Mucosa of gallbladder (tissue), 1 donor: ENCODE measurements around the gene MEIOB. TPM values are rescaled to one million over a fixed set of nuclear protein-coding genes. Genes with fewer than 3 reads are reported as not detected.
"Not testable (repeated sequence)": the region's sequence is repeated elsewhere in the genome, so short reads cannot be mapped to it uniquely, and the experiment has no call there.

ENCODE experiments used
- DNase-seq: peaks from one replicate; pipeline ENCODE4 v3.0.0-alpha.2; 2020; ENCODE audit warnings: low spot score
- total RNA-seq: library from RNA; stranded (reverse); gene quantifications from one replicate; pipeline ENCODE4 v1.2.1, GENCODE V29; 2021
- donor health status: DM: no; HTN: no; CAD: no.

Gene MEIOB, protein sequence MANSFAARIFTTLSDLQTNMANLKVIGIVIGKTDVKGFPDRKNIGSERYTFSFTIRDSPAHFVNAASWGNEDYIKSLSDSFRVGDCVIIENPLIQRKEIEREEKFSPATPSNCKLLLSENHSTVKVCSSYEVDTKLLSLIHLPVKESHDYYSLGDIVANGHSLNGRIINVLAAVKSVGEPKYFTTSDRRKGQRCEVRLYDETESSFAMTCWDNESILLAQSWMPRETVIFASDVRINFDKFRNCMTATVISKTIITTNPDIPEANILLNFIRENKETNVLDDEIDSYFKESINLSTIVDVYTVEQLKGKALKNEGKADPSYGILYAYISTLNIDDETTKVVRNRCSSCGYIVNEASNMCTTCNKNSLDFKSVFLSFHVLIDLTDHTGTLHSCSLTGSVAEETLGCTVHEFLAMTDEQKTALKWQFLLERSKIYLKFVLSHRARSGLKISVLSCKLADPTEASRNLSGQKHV
- total RNA-seq: 0.17 TPM

DNA sequence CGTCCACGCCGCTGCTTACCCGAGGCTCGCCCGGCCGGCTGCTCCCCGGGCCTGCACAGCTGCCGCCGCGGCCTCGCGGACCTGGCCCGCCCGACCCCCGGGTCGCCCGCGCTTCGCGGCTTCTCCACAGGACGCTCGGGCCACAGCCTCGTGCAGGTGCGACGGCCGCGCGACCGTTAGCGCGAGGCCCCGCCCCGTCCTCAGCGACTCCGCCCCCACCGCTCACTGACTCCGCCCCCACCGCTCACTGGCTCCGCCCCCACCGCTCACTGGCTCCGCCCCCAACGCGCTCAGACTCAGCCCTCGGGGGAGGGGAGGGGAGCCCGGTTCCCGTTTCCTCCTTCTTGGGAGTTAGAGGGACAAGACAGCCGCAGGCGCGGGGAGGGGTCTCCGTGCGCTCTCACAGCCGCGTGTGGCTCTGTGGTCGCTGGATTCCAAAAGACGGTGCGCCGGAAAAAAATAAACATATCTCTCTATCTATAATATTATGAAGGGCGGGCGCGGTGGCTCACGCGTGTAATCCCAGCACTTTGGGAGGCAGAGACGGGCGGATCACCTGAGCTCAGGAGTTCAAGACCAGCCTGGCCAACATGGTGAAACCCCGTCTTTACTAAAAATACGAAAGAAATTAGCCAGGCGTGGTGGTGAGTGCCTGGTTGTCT is at the start of gene MEIOB:
Gene MEIOB (minus strand): TSS at position 191 of the 662 bp plus-strand sequence. CDS start 3,989 bp downstream, outside the sequence.
- no peak for DNase-seq

DNA sequence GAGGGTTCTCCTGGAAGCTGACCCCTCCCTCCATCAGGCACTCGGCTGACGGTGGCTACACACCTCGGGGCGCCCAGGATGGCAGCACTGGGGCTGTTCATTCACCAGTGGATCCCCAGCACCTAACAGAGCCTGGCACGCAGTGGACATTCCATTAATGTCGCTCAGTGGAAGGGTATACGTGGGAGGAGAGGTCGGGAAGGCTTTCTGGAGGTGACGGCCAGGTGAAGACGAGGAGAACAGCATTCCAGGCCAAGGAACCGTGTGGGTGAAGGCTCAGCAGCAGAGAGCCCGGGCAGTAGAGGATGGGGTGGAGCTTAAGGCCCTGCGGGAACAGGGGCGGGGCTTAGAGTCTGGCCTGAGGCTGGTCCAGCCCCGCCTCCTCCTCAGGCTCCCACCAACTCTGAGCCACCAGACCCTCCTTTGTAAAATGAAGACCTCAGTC is 48.8 kb upstream of the MEIOB start:
- DNase-seq: no peak

DNA sequence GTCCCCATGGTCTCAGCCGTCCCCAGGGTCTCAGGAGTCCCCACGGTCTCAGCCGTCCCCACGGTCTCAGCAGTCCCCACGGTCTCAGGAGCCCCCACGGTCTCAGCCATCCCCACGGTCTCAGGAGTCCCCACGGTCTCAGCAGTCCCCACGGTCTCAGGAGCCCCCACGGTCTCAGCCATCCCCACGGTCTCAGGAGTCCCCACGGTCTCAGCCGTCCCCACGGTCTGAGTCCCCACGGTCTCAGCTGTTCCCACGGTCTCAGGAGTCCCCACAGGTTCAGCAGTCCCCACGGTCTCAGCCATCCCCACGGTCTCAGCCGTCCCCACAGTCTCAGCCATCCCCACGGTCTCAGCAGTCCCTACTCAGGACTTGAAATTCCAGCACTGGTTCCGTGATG is 48.2 kb upstream of the MEIOB start:
- not testable (repeated sequence) for DNase-seq

DNA sequence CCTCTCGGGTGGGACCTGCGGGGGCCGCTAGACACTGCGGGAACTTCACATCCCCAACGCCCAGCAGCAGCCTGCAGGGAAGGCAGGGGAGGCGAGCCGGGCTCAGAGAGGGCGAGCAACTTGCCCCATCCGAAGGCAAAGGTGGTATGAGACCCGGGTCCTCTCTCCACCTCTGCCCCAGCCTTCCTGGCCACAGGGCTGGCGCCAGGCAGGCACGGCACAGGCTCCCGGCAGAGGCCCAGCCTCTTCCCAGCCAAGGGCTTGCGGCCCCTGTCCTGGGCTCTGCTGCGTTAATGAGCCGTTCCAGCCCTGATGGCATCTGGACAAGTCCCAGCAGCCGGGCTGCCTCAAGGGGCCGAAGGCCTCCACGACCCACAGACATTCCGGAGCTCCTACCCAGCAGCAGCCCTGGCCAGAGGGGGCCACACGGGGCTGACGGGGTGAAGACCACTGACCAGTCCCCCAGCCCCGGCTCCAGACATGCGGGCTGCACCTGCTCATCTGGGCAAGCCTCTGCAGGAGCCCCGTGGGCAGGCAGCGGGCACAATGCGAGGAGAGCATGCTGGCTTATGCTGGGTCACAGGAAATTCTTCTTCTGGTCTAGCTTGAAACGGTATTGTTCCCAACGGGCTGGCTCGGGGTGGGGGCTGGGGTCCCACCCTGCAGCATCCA is 47.5 kb upstream of the MEIOB start:
- no peak for DNase-seq

DNA sequence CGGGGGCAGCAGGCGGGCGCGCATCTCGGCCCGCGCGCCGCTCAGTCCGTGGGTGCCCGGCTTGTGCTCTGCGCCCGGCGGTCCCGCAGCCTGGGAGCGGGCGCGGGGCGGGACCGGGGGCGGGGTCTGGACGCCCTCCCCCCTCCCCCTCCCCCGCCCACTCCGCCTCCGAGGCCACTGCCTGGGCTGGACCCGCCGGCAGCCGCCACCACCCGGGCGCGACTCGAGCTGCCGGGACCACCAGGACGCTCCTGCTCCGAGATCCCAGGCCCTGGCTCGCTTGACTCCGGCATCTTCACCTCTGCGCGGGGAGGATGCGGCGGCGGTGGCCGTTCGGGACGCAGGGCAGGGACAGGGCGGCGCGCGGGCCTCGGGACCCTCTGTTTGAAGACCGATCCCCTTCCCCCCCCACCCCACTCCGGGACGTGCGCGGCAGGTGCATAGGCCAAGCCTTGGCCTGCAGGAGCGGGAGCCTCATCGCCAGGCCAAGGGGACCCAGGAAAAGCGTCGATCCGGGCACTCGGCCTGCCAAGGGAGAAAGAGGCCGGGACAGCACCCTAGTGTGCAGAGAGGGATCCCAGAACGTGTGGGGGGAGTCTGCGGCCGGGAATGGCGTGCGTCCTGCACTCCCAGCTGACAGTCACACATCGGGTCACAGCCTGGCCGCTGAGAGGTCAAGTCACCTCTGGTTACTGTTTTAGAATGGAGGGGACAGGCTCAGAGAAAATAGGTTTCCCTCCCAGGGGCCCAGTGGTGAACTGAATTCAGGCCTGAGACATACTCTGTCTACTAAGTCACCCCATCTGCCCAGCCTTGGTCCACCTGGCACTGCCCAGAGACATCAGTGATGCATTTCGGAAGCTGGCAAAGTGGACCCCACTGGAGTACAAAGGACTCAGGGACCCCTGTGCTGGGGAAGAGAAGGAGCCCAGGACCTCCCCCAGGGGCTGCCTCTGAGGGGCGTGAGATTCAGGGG is 46.7 kb upstream of the MEIOB start, which contains the start of gene HS3ST6:
Gene HS3ST6 (minus strand): TSS at position 65 of the 976 bp plus-strand sequence. CDS start 92 bp downstream, outside the sequence.
- DNase-seq: no peak

DNA sequence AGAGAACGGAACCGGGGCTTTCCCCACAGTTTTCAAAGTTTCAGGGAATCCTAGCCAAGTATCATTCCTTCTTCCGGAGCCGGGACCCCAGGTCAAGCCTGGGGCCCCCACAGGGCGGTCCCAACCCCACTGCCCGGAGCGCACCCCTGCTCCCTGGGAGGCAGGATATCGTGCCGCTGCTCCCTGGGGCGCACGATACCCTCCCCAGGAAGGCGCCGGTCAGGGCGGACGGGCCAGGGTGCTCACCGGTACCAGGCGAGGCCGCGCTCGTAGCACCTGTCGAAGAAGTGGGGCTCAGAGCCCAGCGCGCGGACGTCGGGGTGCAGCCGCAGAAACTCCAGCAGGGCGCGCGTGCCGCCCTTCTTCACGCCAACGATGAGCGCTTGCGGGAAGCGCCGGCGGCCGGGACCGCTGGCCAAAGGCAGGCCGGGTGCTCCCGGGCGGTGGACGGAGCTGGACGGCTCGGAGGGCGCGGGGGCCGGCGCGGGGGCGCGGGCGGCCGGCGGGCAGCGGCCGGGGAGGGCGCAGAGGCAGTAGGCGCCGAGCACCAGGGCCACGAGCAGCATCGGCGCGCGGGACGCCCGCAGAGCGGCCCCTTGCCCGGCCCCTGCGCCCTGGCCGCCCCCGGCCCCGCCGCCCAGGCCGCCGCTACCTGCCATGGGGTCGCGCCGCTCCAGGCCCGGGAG is 45.8 kb upstream of the MEIOB start:
- DNase-seq: no peak

DNA sequence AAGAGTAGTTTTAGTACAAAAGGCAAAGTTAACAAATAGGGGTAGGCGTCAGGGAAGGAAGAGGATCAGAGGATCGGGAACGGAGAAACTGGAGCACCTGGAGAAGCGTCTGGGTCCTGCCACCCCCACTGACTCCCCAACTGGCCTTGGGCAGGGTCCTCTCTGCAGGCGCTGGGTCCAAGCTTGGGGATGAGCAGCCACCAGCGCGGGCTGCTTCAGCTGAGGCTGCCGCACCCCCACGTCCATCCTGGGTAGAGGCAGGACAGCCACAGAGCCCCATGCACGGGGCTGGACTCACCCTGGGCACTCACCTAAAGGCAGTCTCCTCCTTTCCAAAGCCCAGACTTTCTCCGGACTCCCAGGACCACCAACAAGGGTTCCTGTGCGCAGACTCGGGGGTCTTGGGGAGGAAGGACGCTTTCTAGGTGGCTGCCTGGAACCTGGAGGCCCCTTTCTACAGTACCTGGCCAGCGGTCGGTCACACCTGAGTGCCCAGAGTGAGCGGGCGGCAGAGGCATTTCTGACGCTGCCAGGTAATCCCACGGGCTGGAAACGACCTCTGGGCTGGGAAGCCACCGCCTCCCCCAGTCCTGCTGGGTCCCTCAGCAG is 45.2 kb upstream of the MEIOB start:
- no peak for DNase-seq

DNA sequence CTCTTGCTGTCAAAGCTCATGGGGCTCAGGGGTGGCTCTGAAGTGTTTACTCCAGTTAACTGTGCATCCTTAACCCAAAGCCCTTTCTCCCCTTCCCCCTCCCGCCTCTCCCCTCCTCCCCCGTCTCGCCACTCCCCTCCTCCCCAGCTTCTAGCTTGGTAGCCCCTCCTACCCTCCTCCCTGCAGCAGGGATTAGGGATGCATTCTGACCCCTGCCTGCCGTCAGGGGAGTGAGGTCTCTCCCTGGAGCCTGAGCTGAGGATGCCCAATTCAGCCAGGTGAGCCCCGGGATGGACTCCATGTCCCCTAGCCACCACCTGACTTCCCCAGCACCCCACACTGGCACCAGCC is 44.7 kb upstream of the MEIOB start:
- no peak for DNase-seq

DNA sequence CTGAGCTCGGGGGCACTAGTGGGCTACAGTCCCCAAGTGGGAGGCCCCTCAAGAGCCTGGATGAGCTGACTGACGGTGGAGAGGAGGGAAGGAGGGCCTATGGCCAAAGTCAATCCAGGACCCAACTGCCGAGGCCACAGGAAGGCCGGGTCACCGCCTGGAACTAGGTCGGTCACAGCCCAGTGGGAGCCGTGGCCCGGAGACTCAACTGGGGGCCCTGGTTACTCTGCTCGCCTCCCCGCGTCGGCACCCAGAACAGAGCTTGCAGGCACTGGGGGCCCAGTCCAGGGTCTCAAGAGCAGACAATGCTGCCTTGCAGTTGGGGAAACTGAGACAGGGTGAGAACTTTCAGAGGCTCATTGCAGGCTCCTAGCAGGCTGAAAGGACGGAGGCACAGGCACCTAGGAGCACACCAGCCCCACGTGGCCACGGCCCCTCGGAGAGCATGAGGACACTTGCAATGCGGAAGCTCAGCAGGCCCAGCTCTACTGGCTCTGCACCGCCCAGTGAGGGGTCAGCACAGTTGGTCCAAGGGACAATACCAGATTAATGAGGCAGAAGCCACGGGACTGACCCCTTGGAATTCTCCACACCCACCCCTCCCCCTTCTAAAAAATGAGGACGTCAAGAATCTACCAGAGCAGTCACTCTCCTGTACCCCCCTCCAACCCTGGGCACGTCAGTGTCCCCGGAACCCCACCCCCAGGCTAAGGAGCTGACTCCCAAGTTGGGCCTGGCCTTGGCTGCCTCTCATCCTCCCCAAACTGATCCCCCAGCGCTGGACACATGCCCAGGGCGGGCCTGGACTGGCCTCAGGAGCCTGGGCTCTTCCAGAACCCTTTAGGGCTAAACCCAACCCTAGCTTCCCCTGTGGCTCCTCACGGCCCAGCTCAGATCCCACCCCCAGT is 44.0 kb upstream of the MEIOB start:
- no peak for DNase-seq

DNA sequence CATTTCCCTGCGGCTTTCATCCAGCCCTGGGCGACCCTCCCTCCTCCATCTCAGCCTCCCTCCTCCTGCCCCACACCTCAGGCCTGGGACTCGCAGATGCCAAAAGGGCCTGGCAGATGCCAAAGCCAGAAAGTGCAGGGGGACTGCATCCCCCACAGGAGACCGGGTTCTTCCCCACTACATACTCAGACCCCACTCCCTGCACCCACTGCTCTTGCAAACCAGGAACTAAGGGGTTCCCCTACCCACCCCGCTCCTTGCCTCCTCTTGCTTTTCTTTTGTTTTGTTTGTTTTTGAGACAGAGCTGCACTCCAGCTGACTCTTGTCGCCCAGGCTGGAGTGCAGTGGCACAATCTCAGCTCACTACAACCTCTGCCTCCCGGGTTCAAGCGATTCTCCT is 43.0 kb upstream of the MEIOB start:
- no peak for DNase-seq

DNA sequence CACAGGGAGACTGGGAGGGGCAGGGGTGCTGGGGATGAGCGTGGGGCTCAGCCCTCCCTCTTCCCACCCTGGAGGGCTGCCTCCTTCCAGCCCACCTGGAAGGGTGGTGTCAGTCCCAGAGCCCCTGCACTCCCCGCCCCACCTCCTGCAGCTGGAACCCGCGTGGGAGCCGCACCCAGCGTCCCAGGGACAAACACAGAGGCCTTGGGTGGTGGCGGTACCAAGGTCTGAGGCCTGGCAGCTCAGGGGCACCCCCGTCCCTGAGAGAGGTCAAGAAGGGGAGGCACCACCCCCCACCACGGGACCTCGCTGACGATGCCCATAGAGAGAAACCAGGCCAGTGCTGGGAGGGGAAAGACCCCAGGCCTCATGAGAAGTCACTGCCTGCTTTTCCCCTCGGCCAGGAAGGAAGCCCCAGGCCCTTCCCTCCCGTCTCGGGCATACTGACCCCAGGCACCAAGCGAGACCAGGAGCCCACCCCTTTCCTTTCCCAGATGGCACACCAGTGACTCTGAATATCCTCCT is 42.2 kb upstream of the MEIOB start:
- DNase-seq: no peak

DNA sequence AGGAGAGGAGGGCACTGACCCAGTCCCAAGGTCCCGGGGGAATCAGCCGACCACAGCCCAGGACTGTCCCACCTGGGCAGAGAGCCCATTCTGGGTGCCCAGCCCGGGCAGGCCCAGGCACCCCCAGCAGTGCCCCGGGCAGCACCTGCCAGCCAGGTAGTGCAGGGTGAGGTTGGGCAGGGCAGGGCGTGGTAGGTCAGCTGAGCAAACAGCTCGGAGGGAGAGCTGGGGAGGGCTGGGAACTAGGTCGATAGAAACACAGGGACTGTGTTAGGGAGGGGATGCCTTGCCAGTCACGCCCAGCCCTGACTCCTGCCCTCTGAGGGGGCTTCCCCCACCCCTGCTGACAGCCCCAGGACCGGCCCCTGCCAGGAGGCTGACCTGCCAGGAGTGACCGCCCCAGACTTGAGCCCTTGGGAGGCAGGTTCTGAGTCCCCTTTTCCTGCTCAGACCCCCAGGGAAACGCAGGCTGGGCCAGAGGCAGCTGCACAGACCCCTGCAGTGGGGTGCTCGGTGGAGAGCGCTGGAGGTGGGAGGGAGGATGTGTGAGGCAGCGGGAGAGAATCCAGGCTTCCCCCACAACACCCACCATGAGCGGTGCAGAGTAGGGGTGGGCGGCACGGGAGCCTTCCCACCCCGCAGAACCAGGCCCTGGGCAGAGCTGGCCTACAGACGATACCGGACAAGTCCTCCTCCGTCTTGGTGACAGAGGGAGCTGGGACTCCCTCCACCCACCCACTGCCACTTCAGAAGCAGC is 41.5 kb upstream of the MEIOB start:
- DNase-seq: peak; percentile 78

DNA sequence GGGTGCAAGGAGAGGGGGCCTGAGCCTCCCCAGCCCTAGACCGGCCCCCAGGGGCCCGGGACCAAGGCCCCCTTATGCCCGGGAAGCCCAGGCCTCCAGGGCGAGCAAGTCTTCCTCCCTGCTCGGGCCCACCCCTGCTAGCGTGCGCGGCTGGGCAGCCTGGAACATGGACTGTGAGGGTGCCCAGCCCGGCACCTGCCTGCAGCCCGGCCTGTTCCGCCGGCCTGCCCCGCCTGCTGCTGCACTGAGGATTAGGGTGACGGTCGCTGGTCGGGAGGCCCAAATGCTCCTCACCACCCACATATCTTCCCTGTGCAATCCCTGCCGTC is 40.2 kb upstream of the MEIOB start:
- no peak for DNase-seq

DNA sequence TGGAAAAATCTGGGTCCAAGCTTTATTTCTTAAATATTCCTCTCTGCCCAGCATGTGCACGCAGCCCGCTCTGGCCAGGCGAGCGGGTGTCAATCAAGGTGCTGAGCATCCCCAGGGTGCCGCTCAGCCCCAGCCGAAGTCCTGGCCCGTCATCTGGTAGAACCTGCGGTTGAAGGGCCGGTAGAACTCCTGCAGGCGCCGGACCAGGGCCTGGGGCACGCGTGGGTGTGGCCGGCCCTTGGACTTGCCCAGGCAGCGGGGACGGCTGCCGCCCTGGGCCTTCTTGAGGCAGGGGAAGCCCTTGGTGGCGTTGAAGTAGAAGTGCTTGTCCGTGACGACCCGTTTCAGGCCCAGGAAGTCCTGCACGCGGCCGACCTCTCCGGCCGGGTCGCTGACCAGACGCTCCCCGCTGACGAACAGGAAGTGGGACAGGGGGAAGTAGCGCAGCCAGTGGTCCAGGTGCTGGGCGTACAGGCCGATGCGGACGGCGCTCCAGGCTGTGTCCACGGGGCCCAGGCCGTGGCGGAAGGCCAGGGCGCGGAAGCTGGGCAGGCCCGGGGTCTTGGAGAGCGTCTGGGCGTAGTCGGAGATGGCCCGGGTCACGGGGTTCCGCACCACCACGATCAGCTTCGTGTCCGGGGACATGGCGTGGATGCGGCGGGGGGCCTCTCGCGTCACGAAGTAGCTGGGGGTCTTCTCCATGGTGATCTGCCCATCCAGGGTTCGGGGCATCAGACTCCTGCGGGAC is 39.7 kb upstream of the MEIOB start:
- DNase-seq: no peak

DNA sequence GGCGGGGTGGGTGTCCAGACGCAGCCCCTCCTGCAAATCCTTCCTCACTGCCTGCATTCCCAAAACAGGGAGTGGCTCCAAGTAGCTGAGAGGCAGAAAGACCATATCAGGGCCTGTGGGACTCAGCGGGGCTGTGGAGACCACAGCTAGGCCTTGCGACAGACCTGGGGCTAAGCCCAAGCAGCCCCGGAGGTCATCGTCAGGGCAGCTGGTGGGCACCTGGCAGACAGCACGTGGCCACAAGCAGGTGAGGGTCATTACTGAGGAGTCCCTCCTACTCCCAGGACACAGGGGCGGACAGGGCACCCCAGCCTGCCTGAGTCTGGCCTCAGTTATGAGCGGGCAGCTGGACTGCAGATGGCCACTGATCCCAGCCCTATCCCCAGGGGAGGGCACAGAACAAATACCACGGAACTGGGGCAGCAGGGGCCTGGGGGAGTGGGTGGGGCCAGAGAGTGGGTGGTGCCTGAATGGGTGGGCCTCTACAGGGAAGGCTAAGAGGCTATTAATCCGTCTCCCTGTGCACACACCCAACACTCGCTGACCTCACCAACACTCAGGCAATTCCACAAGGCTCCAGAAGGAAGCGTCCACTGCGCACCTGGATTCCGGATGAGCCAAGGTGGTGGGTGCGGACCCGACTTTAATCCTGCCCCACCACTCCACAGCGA is 37.7 kb upstream of the MEIOB start:
- no peak for DNase-seq

DNA sequence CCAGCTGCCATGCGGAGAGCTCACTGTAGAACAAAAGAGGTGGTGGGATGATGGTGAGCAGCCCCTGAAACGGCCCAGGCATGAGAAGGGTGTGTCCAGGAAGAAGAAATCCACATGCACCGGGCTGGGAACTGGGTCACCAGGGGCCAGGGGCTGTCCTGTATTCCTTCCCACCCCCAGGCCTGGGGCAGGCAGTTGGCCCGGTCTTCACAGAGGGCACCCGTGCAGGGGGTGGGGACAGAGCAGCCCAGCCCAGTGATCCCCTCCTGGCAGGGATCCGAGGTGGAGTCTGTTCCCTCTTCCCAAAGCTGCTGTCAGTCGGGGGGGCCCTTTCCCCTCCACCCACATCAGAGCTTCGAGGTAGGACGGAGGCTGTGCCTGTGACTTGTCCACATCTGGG is 37.0 kb upstream of the MEIOB start:
- no peak for DNase-seq

DNA sequence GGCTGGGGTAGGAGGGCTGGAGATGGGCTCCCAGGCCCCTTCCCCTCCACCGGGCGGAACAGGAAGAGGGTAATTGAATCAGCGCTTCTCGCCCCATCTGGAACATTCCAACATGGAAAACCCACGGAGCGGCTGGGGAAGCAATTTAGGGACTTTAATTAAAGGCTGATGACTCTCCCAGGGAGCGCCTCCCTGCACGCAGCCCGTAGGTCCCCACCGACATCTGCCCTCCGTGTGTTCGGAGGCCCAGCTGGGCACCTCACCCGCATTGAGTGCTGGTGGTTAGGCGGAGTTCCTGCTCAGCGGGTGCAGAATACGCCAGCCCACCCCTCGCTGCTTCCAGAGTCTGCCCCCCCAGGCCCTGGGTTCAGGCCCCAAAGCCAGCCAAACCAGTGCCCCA is 36.2 kb upstream of the MEIOB start:
- no peak for DNase-seq
